Gastroesophageal sphincter (tissue), 4 donors: ENCODE results near the gene GMPR. TPM values are rescaled to one million over a fixed set of nuclear protein-coding genes. Genes with fewer than 3 reads are reported as not detected.

ENCODE experiments used
- ATAC-seq: fragments of 150-250 bp; one replicate; pipeline ENCODE4 v1.9.1; 2016; ENCODE audit warnings: mild to moderate bottlenecking, moderate library complexity
- H3K27ac ChIP-seq, 4 donors: fragments of 200-600 bp; sonication (generic) in 3 of 4; 1 replicate in 3 of 4; 2 replicates in 1 of 4; pipeline ENCODE4 v1.5.1; 2016 to 2019
- H3K27me3 ChIP-seq: fragments of 200-600 bp; sonication (generic); one replicate; pipeline ENCODE4 v1.5.1; 2019
- H3K36me3 ChIP-seq, 2 donors: fragments of 200-600 bp; sonication (generic); one replicate each; pipeline ENCODE4 v1.5.1; 2019; ENCODE audit warnings: control low read depth in 1 of 2
- H3K4me1 ChIP-seq, 3 donors: fragments of 200-600 bp; sonication (generic); 1 replicate in 2 of 3; 2 replicates in 1 of 3; pipeline ENCODE4 v1.5.1; 2016 to 2019; ENCODE audit warnings: control low read depth in 2 of 3
- H3K4me3 ChIP-seq, 2 donors: fragments of 200-600 bp; sonication (generic); one replicate each; pipeline ENCODE4 v1.5.1; 2019; ENCODE audit warnings: mild to moderate bottlenecking in 1 of 2, moderate library complexity in 1 of 2
- H3K9me3 ChIP-seq, 3 donors: fragments of 200-600 bp; sonication (generic); one replicate each; pipeline ENCODE4 v1.5.1; 2017 to 2019; ENCODE audit warnings: control low read depth in 2 of 3
- EP300 ChIP-seq: sonication (generic); formaldehyde crosslinking; IDR thresholded peaks from one replicate; pipeline ENCODE4 v1.6.1; 2017; ENCODE audit warnings: antibody characterized with exemption, mild to moderate bottlenecking
- POLR2A ChIP-seq, 2 donors: fragments of 450-650 bp; IDR thresholded peaks; one replicate each; pipeline ENCODE4 v1.6.1; 2017; ENCODE audit warnings: antibody characterized with exemption in 2 of 2, mild to moderate bottlenecking in 2 of 2, moderate library complexity in 1 of 2
- POLR2AphosphoS5 ChIP-seq: sonication (generic); formaldehyde crosslinking; IDR thresholded peaks from one replicate; pipeline ENCODE4 v1.6.1; 2017; ENCODE audit warnings: antibody characterized with exemption
- WGBS, 2 donors: methylation state at CpG; one replicate each; pipeline ENCODE4 v1.1.5; 2018; ENCODE audit warnings: low coverage in 1 of 2; 5-methylcytosine and 5-hydroxymethylcytosine counted together
- total RNA-seq, 4 donors: library from RNA; depleted of rRNA; stranded (reverse); fragments of >200 nt; gene quantifications; one replicate each; pipeline ENCODE4 v1.1.0, GENCODE V29; 2016
- TF ChIP-seq, protein P1 (sequence below), 4 experiments: fragments of 200-600 bp in 2 of 4; fragments of 450-650 bp in 2 of 4; sonication (generic) in 1 of 4; IDR thresholded peaks; one replicate each; pipeline ENCODE4 v1.5.1; 2017 to 2019; ENCODE audit warnings: antibody characterized with exemption in 4 of 4, mild to moderate bottlenecking in 2 of 4, moderate library complexity in 2 of 4

Gene GMPR
- total RNA-seq, 4 donors from 2014 or later, result 18.2 to 71.5 (median 45.6) TPM

DNA sequence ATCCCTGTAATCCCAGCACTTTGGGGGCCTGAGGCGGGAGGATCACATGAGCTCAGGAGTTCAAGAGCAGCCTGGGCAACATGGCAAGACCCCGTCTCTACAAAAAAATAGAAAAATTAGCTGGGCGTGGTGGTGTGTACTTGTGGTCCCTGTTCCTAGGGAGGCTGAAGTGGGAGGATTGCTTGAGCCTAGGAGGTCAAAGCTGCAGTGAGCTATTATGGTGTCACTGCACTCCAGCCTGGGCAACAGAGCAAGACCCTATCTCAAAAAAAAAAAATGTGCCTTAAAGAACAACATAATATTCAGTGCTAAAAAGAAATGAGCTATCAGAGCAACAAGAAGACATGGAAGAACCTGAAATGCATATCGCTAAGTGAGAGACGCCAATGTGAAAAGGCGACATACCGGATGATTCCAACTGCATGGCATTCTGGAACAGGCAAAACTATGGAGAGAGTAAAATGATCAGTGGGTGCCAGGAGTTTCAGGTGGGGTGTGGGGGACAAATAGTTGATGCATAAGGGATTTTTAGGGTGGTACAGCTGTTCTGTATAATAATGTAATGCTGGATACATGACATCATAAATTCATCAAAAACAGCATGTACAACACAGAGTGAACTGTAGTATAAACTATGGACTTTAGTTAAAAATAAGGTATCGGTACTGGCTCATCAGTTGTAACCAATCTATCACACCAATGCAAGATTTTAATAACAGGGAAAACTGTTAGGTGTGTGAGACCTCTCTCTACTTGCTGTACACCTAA is 80.8 kb downstream of the GMPR start:
- TF ChIP-seq POLR2AphosphoS5, result no peak
- no peak for TF ChIP-seq POLR2A (IDR thresholded peaks at IDR 0.05)
- no peak for TF ChIP-seq EP300
- TF ChIP-seq, protein P1, sequence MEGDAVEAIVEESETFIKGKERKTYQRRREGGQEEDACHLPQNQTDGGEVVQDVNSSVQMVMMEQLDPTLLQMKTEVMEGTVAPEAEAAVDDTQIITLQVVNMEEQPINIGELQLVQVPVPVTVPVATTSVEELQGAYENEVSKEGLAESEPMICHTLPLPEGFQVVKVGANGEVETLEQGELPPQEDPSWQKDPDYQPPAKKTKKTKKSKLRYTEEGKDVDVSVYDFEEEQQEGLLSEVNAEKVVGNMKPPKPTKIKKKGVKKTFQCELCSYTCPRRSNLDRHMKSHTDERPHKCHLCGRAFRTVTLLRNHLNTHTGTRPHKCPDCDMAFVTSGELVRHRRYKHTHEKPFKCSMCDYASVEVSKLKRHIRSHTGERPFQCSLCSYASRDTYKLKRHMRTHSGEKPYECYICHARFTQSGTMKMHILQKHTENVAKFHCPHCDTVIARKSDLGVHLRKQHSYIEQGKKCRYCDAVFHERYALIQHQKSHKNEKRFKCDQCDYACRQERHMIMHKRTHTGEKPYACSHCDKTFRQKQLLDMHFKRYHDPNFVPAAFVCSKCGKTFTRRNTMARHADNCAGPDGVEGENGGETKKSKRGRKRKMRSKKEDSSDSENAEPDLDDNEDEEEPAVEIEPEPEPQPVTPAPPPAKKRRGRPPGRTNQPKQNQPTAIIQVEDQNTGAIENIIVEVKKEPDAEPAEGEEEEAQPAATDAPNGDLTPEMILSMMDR (IDR thresholded peaks at IDR 0.05), result no peak
- Histone ChIP-seq H3K36me3 (no peaks in the 10 kb centered on the region), H3K4me1 (peaks cover 3 to 76% (median 38%) of the 10 kb centered on the region in 3 donors), H3K27ac (peak overlapping the region; percentile 18 to 87 (median 80)), H3K9me3 (no peaks in the 10 kb centered on the region), H3K27me3 (no peaks in the 10 kb centered on the region), H3K4me3 (no peak overlapping the region)
- no peak for ATAC-seq
- 80 to 85% methylated on average over 5 of the region's 8 CpGs for WGBS, 2 donors

DNA sequence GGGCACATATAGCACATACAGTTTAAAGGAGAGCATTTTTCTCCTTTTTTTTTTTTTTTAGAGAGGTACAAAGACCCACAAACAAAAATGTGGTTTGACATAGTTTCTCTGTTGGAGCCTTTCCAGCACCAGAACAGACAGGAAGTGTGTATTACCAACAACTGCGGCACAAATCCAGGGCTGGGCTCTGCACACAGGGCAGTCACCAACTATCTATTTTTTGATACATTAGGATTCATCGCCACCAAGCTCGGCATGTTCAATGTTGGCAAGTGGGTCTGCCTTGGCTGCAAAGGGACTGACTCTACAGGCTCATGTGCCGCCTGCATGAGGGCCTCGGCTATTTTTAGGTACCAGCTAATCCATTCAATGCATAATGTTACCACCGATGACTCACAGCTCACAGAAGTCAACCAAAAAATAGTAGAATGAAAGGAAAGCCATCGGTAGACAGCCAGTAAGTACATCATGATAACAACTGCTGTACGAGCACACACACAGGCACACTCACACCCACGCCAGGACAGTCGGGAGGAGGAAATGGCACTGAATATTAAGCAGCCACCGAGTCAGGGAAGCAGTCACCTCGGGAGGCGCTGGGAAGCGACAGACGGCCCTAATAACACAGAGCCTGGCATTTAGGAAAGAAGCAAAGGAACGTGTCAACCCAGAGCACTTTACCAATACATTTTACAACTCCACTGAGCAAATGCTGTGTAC is 81.6 kb downstream of the GMPR start:
- H3K4me1 ChIP-seq, result peaks cover 3 to 84% (median 38%) of the 10 kb centered on the region in 3 donors
- ATAC-seq, result peak; percentile 76
- TF ChIP-seq EP300 (no peak), POLR2AphosphoS5 (peak; percentile 89), POLR2A (IDR thresholded peaks at IDR 0.05) (no peak)
- TF ChIP-seq, protein P1 (IDR thresholded peaks at IDR 0.05), result no peak
- no peaks in the 10 kb centered on the region for H3K9me3 ChIP-seq
- peak overlapping the region; percentile 48 to 87 (median 80) for H3K27ac ChIP-seq
- H3K36me3 ChIP-seq, result no peaks in the 10 kb centered on the region
- 9 to 18% methylated on average over 8 to 13 of the region's 16 CpGs for WGBS, 2 donors
- H3K4me3 ChIP-seq, result peak overlapping the region in 1 of 2 donors; percentile 29
- no peaks in the 10 kb centered on the region for H3K27me3 ChIP-seq

DNA sequence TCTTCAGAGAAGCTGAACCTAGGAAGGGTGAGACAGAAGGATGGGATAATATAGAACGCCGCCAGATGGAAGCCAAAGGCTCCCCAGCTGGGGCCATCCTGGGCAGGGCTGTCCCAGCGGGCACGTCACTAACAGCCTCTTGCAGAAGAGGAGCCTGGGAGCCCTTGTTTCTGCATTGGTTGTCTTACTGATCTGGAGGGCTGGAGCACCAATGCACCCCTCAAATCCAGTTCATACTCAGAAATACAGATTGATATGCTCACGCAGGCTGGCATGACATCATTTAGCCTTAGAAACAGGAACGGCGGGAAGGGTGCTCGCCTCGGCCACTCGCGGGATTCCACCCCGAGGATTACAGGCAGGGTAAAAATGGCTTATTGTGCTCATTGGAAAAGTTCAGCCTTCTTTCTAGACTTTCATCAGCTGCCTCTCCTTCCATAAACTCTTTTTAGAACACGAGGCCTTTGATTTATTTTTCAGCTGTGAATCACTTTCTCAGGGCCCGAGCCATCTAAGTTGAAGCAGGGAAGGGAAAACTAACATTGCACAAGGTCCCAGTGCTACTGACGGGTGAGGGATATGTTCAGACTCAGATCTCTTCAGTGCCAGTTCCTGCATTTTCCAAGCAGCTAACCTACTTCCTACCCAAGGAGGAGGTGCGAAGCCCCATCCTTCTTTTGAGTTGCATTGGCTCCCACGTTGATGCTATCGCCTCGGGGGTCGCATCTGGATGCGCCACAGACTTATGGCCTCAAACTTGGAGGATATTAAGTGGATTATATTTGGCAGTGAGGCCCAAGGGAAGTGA is 82.3 kb downstream of the GMPR start:
- peaks cover 3 to 86% (median 38%) of the 10 kb centered on the region in 3 donors for H3K4me1 ChIP-seq
- TF ChIP-seq EP300 (no peak), POLR2A (IDR thresholded peaks at IDR 0.05) (no peak), POLR2AphosphoS5 (peak; percentile 84)
- TF ChIP-seq, protein P1 (IDR thresholded peaks at IDR 0.05), result no peak
- 49 to 59% methylated on average over 12 of the region's 21 CpGs for WGBS, 2 donors
- peaks cover 0 to under 1% of the 10 kb centered on the region in 2 donors for H3K36me3 ChIP-seq
- no peaks in the 10 kb centered on the region for H3K9me3 ChIP-seq
- no peaks in the 10 kb centered on the region for H3K27me3 ChIP-seq
- peak overlapping the region; percentile 48 to 87 (median 80) for H3K27ac ChIP-seq
- peak overlapping the region in 1 of 2 donors; percentile 29 for H3K4me3 ChIP-seq
- peak; percentile 42 for ATAC-seq

DNA sequence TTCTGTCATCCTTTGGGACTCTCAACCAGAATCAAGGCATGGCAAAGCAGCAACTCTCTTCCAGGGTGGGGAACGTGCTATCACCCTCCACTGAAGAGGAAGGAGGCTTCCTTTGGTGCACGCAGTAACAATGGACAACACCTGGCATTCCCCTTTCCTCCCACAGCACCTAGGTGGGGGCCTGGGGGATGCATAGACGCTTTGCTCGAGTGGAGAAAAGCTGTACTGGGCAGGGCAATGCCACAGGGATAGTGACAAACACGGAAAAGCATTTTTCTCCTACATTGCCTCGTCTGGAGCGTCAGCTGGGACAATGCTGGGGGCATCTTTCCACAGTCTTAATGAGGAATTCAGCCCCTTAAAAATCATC is 82.9 kb downstream of the GMPR start:
- peaks cover 3 to 86% (median 38%) of the 10 kb centered on the region in 3 donors for H3K4me1 ChIP-seq
- TF ChIP-seq POLR2AphosphoS5 (no peak), POLR2A (IDR thresholded peaks at IDR 0.05) (no peak), EP300 (no peak)
- TF ChIP-seq, protein P1 (IDR thresholded peaks at IDR 0.05), result no peak

More for the DNA sequence above, 82.9 kb downstream of the GMPR start:
- ATAC-seq, result no peak
- no peaks in the 10 kb centered on the region for H3K9me3 ChIP-seq
- H3K36me3 ChIP-seq, result peaks cover 0 to 6% of the 10 kb centered on the region in 2 donors
- 100% methylated on average over 2 of the region's 7 CpGs; no CpG with 5 or more reads in 1 of the 2 donors for WGBS, 2 donors
- no peaks in the 10 kb centered on the region for H3K27me3 ChIP-seq
- no peak overlapping the region for H3K4me3 ChIP-seq
- peak overlapping the region in 3 of 4 donors; percentile 79 to 87 (median 80) for H3K27ac ChIP-seq
